Astrocyte (in vitro differentiated cells and primary cell): ENCODE data around the gene FTO.

ENCODE experiments used
- EZH2 ChIP-seq: IDR thresholded peaks from 2 replicates; pipeline ENCODE4 v1.6.1; 2012; ENCODE audit warnings: mild to moderate bottlenecking, low read length, inconsistent platforms; ENCODE audit not compliant: insufficient read depth
- TF ChIP-seq, protein P1 (sequence below): IDR thresholded peaks from 2 replicates; pipeline ENCODE4 v1.5.1; 2011; ENCODE audit warnings: low read depth, mild to moderate bottlenecking, inconsistent platforms, low read length, moderate library complexity; ENCODE audit not compliant: insufficient read depth

DNA sequence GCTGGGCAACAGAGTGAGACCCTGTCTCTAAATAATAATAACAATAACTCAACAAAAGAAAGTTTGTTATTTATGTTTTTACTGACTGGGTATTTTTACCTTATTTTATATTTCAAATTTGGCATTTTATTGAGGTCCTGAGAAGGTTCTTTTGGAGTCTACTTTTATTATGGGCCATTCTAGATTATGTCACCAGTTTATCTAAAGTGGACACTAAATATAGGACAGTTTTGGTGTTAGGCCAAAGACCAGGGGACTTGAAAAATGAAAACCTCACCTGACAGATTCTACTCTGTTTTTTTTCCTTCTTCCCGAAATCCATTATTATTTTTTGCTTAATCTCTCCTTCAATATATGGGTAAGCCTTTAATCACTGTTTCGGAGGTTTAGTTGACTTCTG is 8.1 kb downstream of the FTO start:
- TF ChIP-seq, protein P1, sequence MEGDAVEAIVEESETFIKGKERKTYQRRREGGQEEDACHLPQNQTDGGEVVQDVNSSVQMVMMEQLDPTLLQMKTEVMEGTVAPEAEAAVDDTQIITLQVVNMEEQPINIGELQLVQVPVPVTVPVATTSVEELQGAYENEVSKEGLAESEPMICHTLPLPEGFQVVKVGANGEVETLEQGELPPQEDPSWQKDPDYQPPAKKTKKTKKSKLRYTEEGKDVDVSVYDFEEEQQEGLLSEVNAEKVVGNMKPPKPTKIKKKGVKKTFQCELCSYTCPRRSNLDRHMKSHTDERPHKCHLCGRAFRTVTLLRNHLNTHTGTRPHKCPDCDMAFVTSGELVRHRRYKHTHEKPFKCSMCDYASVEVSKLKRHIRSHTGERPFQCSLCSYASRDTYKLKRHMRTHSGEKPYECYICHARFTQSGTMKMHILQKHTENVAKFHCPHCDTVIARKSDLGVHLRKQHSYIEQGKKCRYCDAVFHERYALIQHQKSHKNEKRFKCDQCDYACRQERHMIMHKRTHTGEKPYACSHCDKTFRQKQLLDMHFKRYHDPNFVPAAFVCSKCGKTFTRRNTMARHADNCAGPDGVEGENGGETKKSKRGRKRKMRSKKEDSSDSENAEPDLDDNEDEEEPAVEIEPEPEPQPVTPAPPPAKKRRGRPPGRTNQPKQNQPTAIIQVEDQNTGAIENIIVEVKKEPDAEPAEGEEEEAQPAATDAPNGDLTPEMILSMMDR: no peak
- TF ChIP-seq EZH2: no peak
